Measurements from ENCODE around the gene CABP2. TPM values are rescaled to one million over a fixed set of nuclear protein-coding genes. Genes with fewer than 3 reads are reported as not detected.

Gene CABP2
- total RNA-seq, 8 experiments from 2014 or later, result 0.71 TPM; not detected in 7

GRCh38 chr11:67503119-67504004 is 19.9 kb downstream of the CABP2 start:
- ATAC-seq (replicated peaks in 6 of 8), result no peak
- Histone ChIP-seq H3K4me3 (peak overlapping the region; percentile 46 to 72 (median 59)), H3K27ac (peak overlapping the region; percentile 49 to 76), H3K4me1 (replicated peaks in 1 of 2) (peaks cover 20 to 26% of the 10 kb centered on the region in 2 donors)
- in situ Hi-C loops (cut with MboI; ENCODE audit: low pct_unique_long_range_greater_than_20kb in 2 of 9, low sequenced_read_pairs in 9 of 9, unreplicated experiment in 9 of 9), result no loop called here
- 42 to 100% methylated on average over 1 to 6 of the region's 19 CpGs; no CpG with 5 or more reads in 8 of the 10 experiments for WGBS, 10 experiments

- Histone ChIP-seq H3K4me1 (replicated peaks in 1 of 2) (peaks cover 19 to 25% of the 10 kb centered on the region in 2 donors), H3K4me3 (no peak overlapping the region), H3K27ac (no peak overlapping the region)
- in situ Hi-C loops (cut with MboI; ENCODE audit: low pct_unique_long_range_greater_than_20kb in 2 of 9, low sequenced_read_pairs in 9 of 9, unreplicated experiment in 9 of 9), result no loop called here
- ATAC-seq (replicated peaks in 6 of 8), result no peak
- WGBS, 10 experiments, result 80 to 100% (median 100%) methylated on average over 1 to 9 of the region's 18 CpGs; no CpG with 5 or more reads in 5 of the 10 experiments
Measured at GRCh38 chr11:67502328-67502979, 20.8 kb downstream of the CABP2 start.

- in situ Hi-C loops (cut with MboI; ENCODE audit: low pct_unique_long_range_greater_than_20kb in 2 of 9, low sequenced_read_pairs in 9 of 9, unreplicated experiment in 9 of 9), result no loop called here
- no peak for ATAC-seq (replicated peaks in 6 of 8)
- 93 to 100% (median 97%) methylated on average over 2 to 5 of the region's 18 CpGs; no CpG with 5 or more reads in 6 of the 10 experiments for whole genome bisulfite sequencing, 10 experiments
- Histone ChIP-seq H3K4me3 (no peak overlapping the region), H3K27ac (no peak overlapping the region), H3K4me1 (replicated peaks in 1 of 2) (peaks cover 16 to 21% of the 10 kb centered on the region in 2 donors)
Measured at GRCh38 chr11:67501854-67502253, 21.4 kb downstream of the CABP2 start.

DNA sequence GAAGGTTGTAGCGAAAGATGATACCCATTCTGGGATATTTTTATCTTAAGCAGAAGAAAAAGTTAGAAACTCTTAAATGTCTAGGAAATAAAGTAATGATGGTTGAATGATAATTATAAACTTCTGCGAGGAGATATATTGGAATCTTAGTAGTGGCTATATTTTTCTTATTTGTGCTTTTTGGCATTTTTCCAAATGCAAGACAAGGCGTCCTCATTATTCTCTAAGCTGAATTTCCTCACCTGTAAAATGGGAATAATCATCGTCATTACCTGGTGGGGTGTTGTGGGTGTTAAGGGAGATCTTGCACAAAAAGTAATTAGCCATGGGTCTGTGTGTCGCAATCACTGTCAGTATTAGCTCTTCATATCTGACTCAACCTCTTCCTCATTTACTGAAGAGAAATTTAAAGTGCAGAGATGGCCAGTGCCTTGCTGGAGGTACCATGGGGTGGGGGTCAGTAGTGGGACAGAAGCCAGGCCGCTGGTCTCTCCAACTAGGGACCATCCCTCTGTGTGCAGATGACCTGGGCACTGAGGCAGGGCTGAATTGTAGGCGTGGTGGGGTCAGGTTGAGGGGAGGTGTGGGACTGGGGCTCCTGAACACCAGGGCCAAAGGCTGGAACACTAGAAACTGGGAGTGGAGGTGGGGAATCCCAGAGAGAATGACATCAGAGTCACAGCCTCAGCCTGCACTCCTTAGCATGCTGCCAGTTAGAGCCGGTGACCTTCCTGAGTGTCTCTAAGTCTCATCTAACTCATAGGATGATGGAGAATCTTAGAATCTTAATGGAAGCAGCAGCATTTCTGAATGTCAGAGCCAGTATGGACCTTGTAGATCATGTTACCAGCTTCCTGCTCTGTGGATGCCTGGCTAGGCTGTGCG is 22.2 kb downstream of the CABP2 start:
- H3K27ac ChIP-seq, result no peak overlapping the region
- in situ Hi-C loops (cut with MboI; ENCODE audit: low pct_unique_long_range_greater_than_20kb in 2 of 9, low sequenced_read_pairs in 9 of 9, unreplicated experiment in 9 of 9), result no loop called here
- 48 to 100% (median 93%) methylated on average over 2 to 8 of the region's 9 CpGs for WGBS, 10 experiments
- H3K4me1 ChIP-seq (replicated peaks in 1 of 2), result peaks cover 16 to 18% of the 10 kb centered on the region in 2 donors
- H3K4me3 ChIP-seq, result no peak overlapping the region
- no peak for ATAC-seq (replicated peaks in 6 of 8)

DNA sequence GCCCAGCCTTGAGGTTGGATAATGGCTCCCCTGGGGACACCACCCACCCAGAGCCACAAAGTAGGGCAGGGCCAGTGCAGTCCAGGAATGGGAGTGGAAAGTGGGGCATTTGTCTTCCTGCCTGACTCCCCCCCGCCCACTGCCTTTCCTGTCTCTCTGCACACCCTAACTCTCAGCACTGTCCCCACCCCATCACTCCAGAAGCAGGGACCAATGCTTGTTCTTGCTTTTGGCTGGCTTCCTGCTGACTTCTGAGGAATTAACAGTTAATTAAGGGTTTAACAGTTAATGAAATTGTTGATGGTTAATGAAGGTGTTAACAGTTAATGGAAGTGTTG is 22.8 kb downstream of the CABP2 start:
- WGBS, 10 experiments, result 100% methylated on average over 1 of the region's 1 CpG; no CpG with 5 or more reads in 9 of the 10 experiments
- Histone ChIP-seq H3K4me1 (replicated peaks in 1 of 2) (peaks cover 11 to 13% of the 10 kb centered on the region in 2 donors), H3K27ac (no peak overlapping the region), H3K4me3 (no peak overlapping the region)
- in situ Hi-C loops (cut with MboI; ENCODE audit: low pct_unique_long_range_greater_than_20kb in 2 of 9, low sequenced_read_pairs in 9 of 9, unreplicated experiment in 9 of 9), result no loop called here
- no peak for ATAC-seq (replicated peaks in 6 of 8)

DNA sequence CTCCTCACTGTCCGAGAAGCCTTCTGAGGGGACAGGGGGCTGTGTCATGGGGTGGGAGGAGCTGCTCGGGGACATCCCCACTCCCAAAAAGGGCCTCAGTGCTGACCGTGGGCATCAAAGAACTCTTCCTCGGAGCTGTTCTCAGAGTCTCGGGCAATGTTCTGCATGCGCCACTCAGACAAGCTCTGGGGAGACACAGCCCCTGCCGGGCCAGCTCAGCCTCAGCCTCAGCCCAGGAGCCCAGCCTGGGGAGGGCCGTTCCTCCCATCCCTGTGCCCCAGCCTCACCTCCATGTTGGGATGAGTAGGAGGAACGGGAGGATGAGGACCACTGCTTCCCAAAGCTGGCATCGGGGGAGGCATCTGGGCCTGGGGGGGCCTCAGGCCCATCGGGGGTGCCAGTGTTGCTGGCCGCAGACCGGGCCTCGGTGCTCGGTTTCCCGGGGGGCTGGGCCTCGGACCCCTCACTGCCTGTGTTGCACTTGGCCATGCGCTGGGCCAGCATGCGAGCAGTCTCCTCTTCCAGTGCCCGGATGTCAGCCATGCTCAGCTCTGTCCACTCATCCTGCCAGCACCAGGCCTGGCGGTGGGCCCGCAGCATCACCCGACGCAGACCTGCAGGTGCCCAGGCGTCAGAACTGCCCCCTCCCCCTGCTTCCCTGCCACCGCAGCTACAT is 23.3 kb downstream of the CABP2 start:
- in situ Hi-C loops (cut with MboI; ENCODE audit: low pct_unique_long_range_greater_than_20kb in 2 of 9, low sequenced_read_pairs in 9 of 9, unreplicated experiment in 9 of 9), result loop anchor here in 1 of 9 experiments (25.0 kb wide), 1 partner anchor 113 kb away; the partner anchor contains the start of gene RAD9A
- H3K4me3 ChIP-seq, result no peak overlapping the region
- peaks cover 9 to 11% of the 10 kb centered on the region in 2 donors for H3K4me1 ChIP-seq (replicated peaks in 1 of 2)
- WGBS, 10 experiments, result 71 to 100% (median 94%) methylated on average over 1 to 5 of the region's 26 CpGs; no CpG with 5 or more reads in 6 of the 10 experiments
- H3K27ac ChIP-seq, result no peak overlapping the region
- ATAC-seq (replicated peaks in 6 of 8), result no peak

GRCh38 chr11:67498544-67498972 is 24.7 kb downstream of the CABP2 start:
- WGBS, 10 experiments, result 90 to 100% (median 92%) methylated on average over 1 to 2 of the region's 21 CpGs; no CpG with 5 or more reads in 7 of the 10 experiments
- in situ Hi-C loops (cut with MboI; ENCODE audit: low pct_unique_long_range_greater_than_20kb in 2 of 9, low sequenced_read_pairs in 9 of 9, unreplicated experiment in 9 of 9), result loop anchor here in 1 of 9 experiments (25.0 kb wide), 1 partner anchor 111 kb away; the partner anchor contains the start of gene RAD9A

GRCh38 chr11:67497656-67498291 is 25.5 kb downstream of the CABP2 start:
- in situ Hi-C loops (cut with MboI; ENCODE audit: low pct_unique_long_range_greater_than_20kb in 2 of 9, low sequenced_read_pairs in 9 of 9, unreplicated experiment in 9 of 9), result loop anchor here in 1 of 9 experiments (25.0 kb wide), 1 partner anchor 110 kb away; the partner anchor contains the start of gene RAD9A
- WGBS, 10 experiments, result 90 to 100% (median 96%) methylated on average over 1 to 11 of the region's 21 CpGs; no CpG with 5 or more reads in 5 of the 10 experiments
- H3K4me3 ChIP-seq, result no peak overlapping the region
- H3K27ac ChIP-seq, result no peak overlapping the region
- H3K4me1 ChIP-seq (replicated peaks in 1 of 2), result peaks cover 3% of the 10 kb centered on the region in 2 donors
- ATAC-seq (replicated peaks in 6 of 8), result no peak

More at GRCh38 chr11:67498544-67498972, 24.7 kb downstream of the CABP2 start:
- Histone ChIP-seq H3K4me1 (replicated peaks in 1 of 2) (peaks cover 9 to 10% of the 10 kb centered on the region in 2 donors), H3K4me3 (no peak overlapping the region), H3K27ac (no peak overlapping the region)
- ATAC-seq (replicated peaks in 6 of 8), result no peak

DNA sequence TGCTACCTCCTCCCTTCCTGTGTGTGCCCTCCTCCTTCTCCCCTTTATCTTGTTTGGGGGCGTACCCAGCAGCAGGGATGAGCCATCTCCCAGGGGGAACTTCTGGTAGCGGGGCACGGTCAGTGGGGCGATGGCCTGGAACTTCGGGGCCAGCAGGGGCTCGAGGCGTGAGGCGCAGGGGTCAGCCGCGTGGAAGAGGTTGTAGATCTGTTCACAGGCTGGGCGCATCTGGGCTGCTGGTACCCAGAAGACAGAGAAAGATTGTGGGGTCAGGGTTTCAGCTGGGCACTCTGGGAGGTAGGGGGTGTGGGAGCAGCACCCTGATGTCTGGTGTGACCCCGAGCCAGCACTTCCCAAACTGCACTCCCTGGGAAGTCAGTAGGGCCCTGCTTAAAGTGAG is 27.1 kb downstream of the CABP2 start:
- H3K4me3 ChIP-seq, result no peak overlapping the region
- 80 to 100% (median 90%) methylated on average over 1 to 6 of the region's 12 CpGs; no CpG with 5 or more reads in 7 of the 10 experiments for WGBS, 10 experiments
- no peak overlapping the region for H3K27ac ChIP-seq
- H3K4me1 ChIP-seq (replicated peaks in 1 of 2), result no peaks in the 10 kb centered on the region
- in situ Hi-C loops (cut with MboI; ENCODE audit: low pct_unique_long_range_greater_than_20kb in 2 of 9, low sequenced_read_pairs in 9 of 9, unreplicated experiment in 9 of 9), result loop anchor here in 1 of 9 experiments (25.0 kb wide), 1 partner anchor 109 kb away; the partner anchor contains the start of gene RAD9A
- ATAC-seq (replicated peaks in 6 of 8), result no peak

DNA sequence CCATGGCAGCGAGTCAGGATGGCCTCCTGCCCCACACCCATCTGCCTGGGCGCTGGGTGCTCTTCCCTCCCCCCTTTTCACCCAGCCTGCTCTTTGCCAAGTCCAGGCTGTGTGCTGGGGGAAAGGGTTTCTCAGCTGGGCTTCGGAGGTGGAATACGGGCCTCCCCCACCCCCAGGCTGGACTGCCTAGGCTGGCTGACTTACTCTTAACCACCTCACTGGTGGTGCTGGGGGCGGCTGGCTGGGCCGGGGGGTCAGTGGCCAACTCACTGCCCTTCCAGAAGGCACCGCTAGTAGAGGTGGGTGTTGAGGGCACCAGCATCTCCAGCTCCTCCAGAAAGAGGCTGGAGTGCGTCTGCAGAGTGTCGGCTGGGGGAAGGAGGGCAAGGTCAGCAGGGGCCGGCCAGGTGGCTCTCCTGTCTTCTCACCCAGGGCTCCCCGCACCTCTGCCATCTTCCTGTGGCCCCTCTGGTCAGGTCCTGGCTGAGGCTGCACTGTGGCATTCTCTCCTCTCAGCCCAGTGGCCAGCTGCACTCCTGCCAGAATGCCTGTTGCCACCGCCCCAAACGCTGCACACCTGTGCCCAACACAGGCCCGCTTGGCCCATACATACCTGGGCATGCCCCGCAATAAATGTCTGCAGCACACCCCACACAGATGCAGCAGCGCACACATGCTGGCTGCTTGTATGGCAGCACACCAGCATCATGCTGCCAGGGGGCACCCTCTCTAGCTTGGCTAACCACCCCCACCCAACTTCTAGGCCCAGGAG is 27.8 kb downstream of the CABP2 start:
- no peak for ATAC-seq (replicated peaks in 6 of 8)
- 95 to 100% (median 97%) methylated on average over 1 to 11 of the region's 16 CpGs; no CpG with 5 or more reads in 5 of the 10 experiments for WGBS, 10 experiments

More for the DNA sequence above, 27.8 kb downstream of the CABP2 start:
- in situ Hi-C loops (cut with MboI; ENCODE audit: low pct_unique_long_range_greater_than_20kb in 2 of 9, low sequenced_read_pairs in 9 of 9, unreplicated experiment in 9 of 9), result loop anchor here in 1 of 9 experiments (25.0 kb wide), 1 partner anchor 108 kb away; the partner anchor contains the start of gene RAD9A
- Histone ChIP-seq H3K4me1 (replicated peaks in 1 of 2) (no peaks in the 10 kb centered on the region), H3K27ac (no peak overlapping the region), H3K4me3 (no peak overlapping the region)
